Hepatocyte (in vitro differentiated cells): ENCODE measurements around the gene INTS6. TPM values are rescaled to one million over a fixed set of nuclear protein-coding genes. Genes with fewer than 3 reads are reported as not detected.
A peak's percentile ranks its signal among the peaks of the same experiment; 100 is the strongest.

Experiments used
- DNase-seq: peaks from one replicate; pipeline ENCODE4 v3.0.0-alpha.2; 2016; ENCODE audit warnings: low spot score
- H2AFZ ChIP-seq: fragments of 200-600 bp; sonication (generic); 2 replicates; pipeline ENCODE4 v1.6.0; 2016; ENCODE audit warnings: antibody characterized with exemption, mild to moderate bottlenecking
- H3K27ac ChIP-seq: fragments of 200-600 bp; sonication (generic); 2 replicates; pipeline ENCODE4 v1.5.1; 2016; ENCODE audit warnings: mild to moderate bottlenecking
- H3K27me3 ChIP-seq: fragments of 200-600 bp; sonication (generic); 2 replicates; pipeline ENCODE4 v1.6.1; 2016
- H3K36me3 ChIP-seq: fragments of 200-600 bp; sonication (generic); replicated peaks from 2 replicates; pipeline ENCODE4 v1.5.1; 2016; ENCODE audit warnings: low read depth; ENCODE audit not compliant: insufficient read depth
- H3K4me1 ChIP-seq: fragments of 200-600 bp; sonication (generic); 2 replicates; pipeline ENCODE4 v1.5.1; 2016; ENCODE audit warnings: mild to moderate bottlenecking, moderate library complexity; ENCODE audit not compliant: insufficient read depth
- H3K4me2 ChIP-seq: fragments of 200-600 bp; sonication (generic); 2 replicates; pipeline ENCODE4 v1.6.0; 2016
- H3K4me3 ChIP-seq: fragments of 200-600 bp; sonication (generic); 2 replicates; pipeline ENCODE4 v1.5.1; 2016; ENCODE audit warnings: mild to moderate bottlenecking
- H3K79me2 ChIP-seq: fragments of 200-600 bp; sonication (generic); 2 replicates; pipeline ENCODE4 v1.6.0; 2017; ENCODE audit warnings: mild to moderate bottlenecking
- H3K9me2 ChIP-seq: fragments of 200-600 bp; sonication (generic); replicated peaks from 2 replicates; pipeline ENCODE4 v1.6.0; 2017; ENCODE audit warnings: mild to moderate bottlenecking; ENCODE audit not compliant: insufficient read depth
- H3K9me3 ChIP-seq: fragments of 200-600 bp; sonication (generic); 2 replicates; pipeline ENCODE4 v1.5.1; 2016; ENCODE audit warnings: low read depth, mild to moderate bottlenecking
- H4K20me1 ChIP-seq: fragments of 200-600 bp; sonication (generic); 2 replicates; pipeline ENCODE4 v1.6.0; 2016; ENCODE audit warnings: mild to moderate bottlenecking; ENCODE audit not compliant: insufficient read depth, poor library complexity, severe bottlenecking
- EZH2 ChIP-seq: fragments of 200-600 bp; sonication (generic); IDR thresholded peaks from 2 replicates; pipeline ENCODE4 v1.6.1; 2016; ENCODE audit warnings: antibody characterized with exemption, mild to moderate bottlenecking, borderline replicate concordance
- EZH2phosphoT487 ChIP-seq: fragments of 200-600 bp; sonication (generic); IDR thresholded peaks from one replicate; pipeline ENCODE4 v1.6.1; 2018; ENCODE audit warnings: antibody characterized with exemption, mild to moderate bottlenecking, low read depth, moderate library complexity; ENCODE audit not compliant: unreplicated experiment, severe bottlenecking
- WGBS: methylation state at CpG from one replicate; pipeline ENCODE4 v1.1.6; 2016; ENCODE audit warnings: low lambda C conversion rate; ENCODE audit errors: missing lambda C conversion rate; 5-methylcytosine and 5-hydroxymethylcytosine counted together
- polyA plus RNA-seq: library from polyadenylated mRNA; unstranded; fragments of >200 nt; fragmentation: Nextera tagmentation; extraction: Ambion mirVana; gene quantifications from 2 replicates; pipeline ENCODE4 v1.2.1, GENCODE V29; 2016
- total RNA-seq: library from RNA; depleted of rRNA; stranded (reverse); fragments of >200 nt; gene quantifications from 2 replicates; pipeline ENCODE4 v1.2.3, GENCODE V29; 2014
- TF ChIP-seq, protein P1 (sequence below): fragments of 200-600 bp; sonication (generic); IDR thresholded peaks from 2 replicates; pipeline ENCODE4 v1.5.1; 2016; ENCODE audit warnings: antibody characterized with exemption, mild to moderate bottlenecking; ENCODE audit not compliant: poor library complexity

Gene INTS6
- total and polyA plus RNA-seq, 2 experiments from 2014 or later: 28.5 to 51.2 TPM

DNA sequence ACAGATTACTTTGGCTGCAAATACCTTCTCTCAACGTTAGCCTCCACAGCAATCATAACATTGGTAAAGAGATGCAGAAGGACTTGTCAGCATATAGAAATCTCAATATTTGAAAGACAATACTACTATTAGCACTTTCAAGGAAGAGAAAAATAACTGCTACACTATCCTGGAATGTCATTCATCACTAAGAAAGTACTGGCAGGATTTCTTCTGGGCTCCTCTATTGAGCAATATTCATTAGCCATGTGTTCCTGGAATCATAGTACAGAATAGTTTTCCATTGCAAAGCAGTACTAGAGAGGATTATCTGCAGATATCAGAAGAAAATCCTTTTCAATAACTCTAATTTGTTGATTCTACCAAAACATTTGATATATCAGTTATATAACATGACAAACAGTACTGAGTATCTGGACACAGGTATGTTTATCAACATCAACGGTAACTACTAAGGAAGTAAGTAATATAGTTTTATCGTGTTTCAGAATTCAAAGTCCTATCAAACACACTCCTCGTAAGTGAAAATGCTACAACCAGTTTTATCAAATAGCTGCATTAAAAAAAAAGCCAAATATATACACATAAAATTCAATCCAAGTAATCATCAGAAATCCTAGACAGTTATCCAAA is 27.3 kb downstream of the INTS6 start:
- Histone ChIP-seq H3K4me3 (no peak overlapping the region), H2AFZ (no peak overlapping the region), H3K4me2 (no peak overlapping the region), H3K79me2 (peaks cover 98% of the 10 kb centered on the region), H3K27ac (no peak overlapping the region), H3K27me3 (no peaks in the 10 kb centered on the region), H3K9me2 (no peaks in the 10 kb centered on the region), H3K4me1 (peaks cover 7% of the 10 kb centered on the region), H3K36me3 (no peaks in the 10 kb centered on the region), H3K9me3 (no peaks in the 10 kb centered on the region), H4K20me1 (peaks cover 35% of the 10 kb centered on the region)
- DNase-seq: peak; percentile 10
- TF ChIP-seq, protein P1, sequence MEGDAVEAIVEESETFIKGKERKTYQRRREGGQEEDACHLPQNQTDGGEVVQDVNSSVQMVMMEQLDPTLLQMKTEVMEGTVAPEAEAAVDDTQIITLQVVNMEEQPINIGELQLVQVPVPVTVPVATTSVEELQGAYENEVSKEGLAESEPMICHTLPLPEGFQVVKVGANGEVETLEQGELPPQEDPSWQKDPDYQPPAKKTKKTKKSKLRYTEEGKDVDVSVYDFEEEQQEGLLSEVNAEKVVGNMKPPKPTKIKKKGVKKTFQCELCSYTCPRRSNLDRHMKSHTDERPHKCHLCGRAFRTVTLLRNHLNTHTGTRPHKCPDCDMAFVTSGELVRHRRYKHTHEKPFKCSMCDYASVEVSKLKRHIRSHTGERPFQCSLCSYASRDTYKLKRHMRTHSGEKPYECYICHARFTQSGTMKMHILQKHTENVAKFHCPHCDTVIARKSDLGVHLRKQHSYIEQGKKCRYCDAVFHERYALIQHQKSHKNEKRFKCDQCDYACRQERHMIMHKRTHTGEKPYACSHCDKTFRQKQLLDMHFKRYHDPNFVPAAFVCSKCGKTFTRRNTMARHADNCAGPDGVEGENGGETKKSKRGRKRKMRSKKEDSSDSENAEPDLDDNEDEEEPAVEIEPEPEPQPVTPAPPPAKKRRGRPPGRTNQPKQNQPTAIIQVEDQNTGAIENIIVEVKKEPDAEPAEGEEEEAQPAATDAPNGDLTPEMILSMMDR: no peak
- TF ChIP-seq EZH2phosphoT487 (no peak), EZH2 (no peak)
- WGBS: 70% methylated on average over 4 of the region's 4 CpGs

DNA sequence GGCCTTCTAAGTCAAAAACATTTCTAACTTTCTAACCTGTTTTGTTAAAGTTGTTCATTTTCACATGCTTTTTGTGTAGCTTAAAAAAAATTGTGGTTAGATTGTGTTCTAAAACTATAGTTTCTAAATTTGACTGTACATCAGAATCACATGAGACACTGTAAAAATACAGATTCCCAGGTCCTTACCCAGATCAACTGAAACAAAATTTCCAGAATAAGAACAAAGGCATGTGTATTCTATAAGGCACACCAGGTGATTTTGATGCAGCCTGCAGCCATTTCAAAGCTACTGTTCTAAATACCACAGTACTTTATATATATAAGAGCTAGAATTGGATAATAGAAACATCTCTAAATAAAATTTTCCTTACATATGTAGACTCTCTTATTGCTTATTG is 29.1 kb downstream of the INTS6 start:
- Histone ChIP-seq H3K27me3 (no peaks in the 10 kb centered on the region), H4K20me1 (peaks cover 35% of the 10 kb centered on the region), H3K9me2 (no peaks in the 10 kb centered on the region), H2AFZ (no peak overlapping the region), H3K27ac (no peak overlapping the region), H3K4me2 (no peak overlapping the region), H3K4me3 (no peak overlapping the region), H3K79me2 (peaks cover 100% of the 10 kb centered on the region), H3K36me3 (no peaks in the 10 kb centered on the region), H3K4me1 (peaks cover 7% of the 10 kb centered on the region), H3K9me3 (no peaks in the 10 kb centered on the region)
- DNase-seq: no peak
- TF ChIP-seq, protein P1: no peak
- no peak for TF ChIP-seq EZH2phosphoT487
- TF ChIP-seq EZH2: no peak

DNA sequence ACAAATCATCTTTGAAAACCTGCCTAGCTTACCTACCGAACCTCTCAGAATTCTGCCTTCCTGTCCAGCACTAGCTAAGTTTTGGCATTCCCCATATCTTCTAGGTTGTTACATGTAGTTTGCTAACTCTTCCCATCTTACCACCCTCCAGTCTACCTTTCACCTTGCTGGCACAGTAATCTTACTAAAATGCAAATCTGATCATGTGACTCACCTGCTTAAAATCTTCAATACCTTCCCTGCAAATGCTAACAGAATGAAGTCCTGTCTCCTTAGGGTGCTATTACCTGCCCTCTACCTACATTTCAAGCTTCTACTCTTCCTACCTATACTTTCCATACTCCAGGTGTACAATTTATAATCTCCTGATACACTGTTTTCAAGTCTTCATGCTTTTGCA is 30.4 kb downstream of the INTS6 start:
- Histone ChIP-seq H3K9me3 (no peaks in the 10 kb centered on the region), H4K20me1 (peaks cover 35% of the 10 kb centered on the region), H3K79me2 (peaks cover 99% of the 10 kb centered on the region), H2AFZ (no peak overlapping the region), H3K27ac (no peak overlapping the region), H3K4me3 (no peak overlapping the region), H3K4me1 (peaks cover 7% of the 10 kb centered on the region), H3K27me3 (no peaks in the 10 kb centered on the region), H3K4me2 (no peak overlapping the region), H3K9me2 (no peaks in the 10 kb centered on the region), H3K36me3 (no peaks in the 10 kb centered on the region)
- 87% methylated on average over 1 of the region's 1 CpG for WGBS
- DNase-seq: no peak
- TF ChIP-seq EZH2phosphoT487: no peak
- TF ChIP-seq, protein P1: no peak
- no peak for TF ChIP-seq EZH2
